ENCODE results near the gene KRTAP10-11.
"Not testable (repeated sequence)": the region's sequence is repeated elsewhere in the genome, so short reads cannot be mapped to it uniquely, and the experiment has no call there.

The KRTAP10-11 gene

DNA sequence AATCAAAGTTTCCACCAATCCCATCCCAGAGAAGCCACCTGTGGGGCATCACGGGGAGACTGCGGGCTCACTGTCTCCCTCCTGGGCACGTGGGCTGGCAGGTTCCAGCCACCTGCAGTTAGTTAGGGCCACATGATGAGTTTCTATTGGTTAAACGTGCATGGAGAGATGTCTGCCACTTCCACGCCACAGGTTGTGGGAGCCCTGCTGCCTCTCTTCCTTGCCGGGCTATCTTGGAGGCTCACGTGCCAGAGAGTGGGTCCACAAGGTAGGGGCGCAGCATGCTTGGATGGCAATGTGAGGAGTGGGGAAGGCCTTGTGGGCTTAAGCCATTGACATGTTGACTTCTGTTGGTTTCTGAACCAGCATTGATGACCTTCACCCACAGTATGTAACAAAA is 42.3 kb upstream of the KRTAP10-11 start:
- no peak overlapping the region for H2AFZ ChIP-seq (ENCODE audit: low read length)
- H3K4me3 ChIP-seq (ENCODE audit: low read depth, low read length, poor library complexity, severe bottlenecking), result no peak overlapping the region
- H3K9me3 ChIP-seq (ENCODE audit: low read length), result no peaks in the 10 kb centered on the region
- H3K9me2 ChIP-seq (ENCODE audit: low read depth, low read length), result no peaks in the 10 kb centered on the region
- H3K9ac ChIP-seq (ENCODE audit: low read length), result no peak overlapping the region
- no peak overlapping the region for H3K27ac ChIP-seq (ENCODE audit: low read depth, low read length, poor library complexity, severe bottlenecking)
- H3K4me1 ChIP-seq (ENCODE audit: insufficient read depth, low read length, severe bottlenecking), result no peaks in the 10 kb centered on the region
- H3K4me2 ChIP-seq (ENCODE audit: low read length), result no peak overlapping the region
- no peaks in the 10 kb centered on the region for H3K36me3 ChIP-seq (ENCODE audit: insufficient read depth, low read length)
- H3K27me3 ChIP-seq (ENCODE audit: insufficient read depth, low read length), result no peaks in the 10 kb centered on the region
- H3F3A ChIP-seq (ENCODE audit: insufficient read depth, low read length), result no peaks in the 10 kb centered on the region
- no peaks in the 10 kb centered on the region for H3K79me2 ChIP-seq (ENCODE audit: insufficient read depth, low read length)
- no peaks in the 10 kb centered on the region for H4K20me1 ChIP-seq (ENCODE audit: insufficient read depth, low read length)
- TF ChIP-seq, protein P1, sequence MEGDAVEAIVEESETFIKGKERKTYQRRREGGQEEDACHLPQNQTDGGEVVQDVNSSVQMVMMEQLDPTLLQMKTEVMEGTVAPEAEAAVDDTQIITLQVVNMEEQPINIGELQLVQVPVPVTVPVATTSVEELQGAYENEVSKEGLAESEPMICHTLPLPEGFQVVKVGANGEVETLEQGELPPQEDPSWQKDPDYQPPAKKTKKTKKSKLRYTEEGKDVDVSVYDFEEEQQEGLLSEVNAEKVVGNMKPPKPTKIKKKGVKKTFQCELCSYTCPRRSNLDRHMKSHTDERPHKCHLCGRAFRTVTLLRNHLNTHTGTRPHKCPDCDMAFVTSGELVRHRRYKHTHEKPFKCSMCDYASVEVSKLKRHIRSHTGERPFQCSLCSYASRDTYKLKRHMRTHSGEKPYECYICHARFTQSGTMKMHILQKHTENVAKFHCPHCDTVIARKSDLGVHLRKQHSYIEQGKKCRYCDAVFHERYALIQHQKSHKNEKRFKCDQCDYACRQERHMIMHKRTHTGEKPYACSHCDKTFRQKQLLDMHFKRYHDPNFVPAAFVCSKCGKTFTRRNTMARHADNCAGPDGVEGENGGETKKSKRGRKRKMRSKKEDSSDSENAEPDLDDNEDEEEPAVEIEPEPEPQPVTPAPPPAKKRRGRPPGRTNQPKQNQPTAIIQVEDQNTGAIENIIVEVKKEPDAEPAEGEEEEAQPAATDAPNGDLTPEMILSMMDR (IDR thresholded peaks at IDR 0.05; ENCODE audit: low read length), result no peak
- TF ChIP-seq EZH2 (IDR thresholded peaks at IDR 0.05; ENCODE audit: borderline replicate concordance, low read length), result no peak

GRCh38 chr21:44606495-44606894 is 39.7 kb upstream of the KRTAP10-11 start:
- H3K9me2 ChIP-seq (ENCODE audit: low read depth, low read length), result no peaks in the 10 kb centered on the region
- H3K4me1 ChIP-seq (ENCODE audit: insufficient read depth, low read length, severe bottlenecking), result no peaks in the 10 kb centered on the region
- no peak overlapping the region for H2AFZ ChIP-seq (ENCODE audit: low read length)
- no peaks in the 10 kb centered on the region for H3K79me2 ChIP-seq (ENCODE audit: insufficient read depth, low read length)
- H3K27ac ChIP-seq (ENCODE audit: low read depth, low read length, poor library complexity, severe bottlenecking), result no peak overlapping the region
- TF ChIP-seq EZH2 (IDR thresholded peaks at IDR 0.05; ENCODE audit: borderline replicate concordance, low read length), result no peak
- TF ChIP-seq, protein P1 (IDR thresholded peaks at IDR 0.05; ENCODE audit: low read length), result no peak
- no peaks in the 10 kb centered on the region for H3K27me3 ChIP-seq (ENCODE audit: insufficient read depth, low read length)
- H4K20me1 ChIP-seq (ENCODE audit: insufficient read depth, low read length), result no peaks in the 10 kb centered on the region
- 0 out of 2 replicates have a peak, but pooled peaks cover 2% of the 10 kb centered on the region for H3K9me3 ChIP-seq (ENCODE audit: low read length)
- no peaks in the 10 kb centered on the region for H3K36me3 ChIP-seq (ENCODE audit: insufficient read depth, low read length)
- no peak overlapping the region for H3K9ac ChIP-seq (ENCODE audit: low read length)
- no peak overlapping the region for H3K4me2 ChIP-seq (ENCODE audit: low read length)
- no peak overlapping the region for H3K4me3 ChIP-seq (ENCODE audit: low read depth, low read length, poor library complexity, severe bottlenecking)
- H3F3A ChIP-seq (ENCODE audit: insufficient read depth, low read length), result no peaks in the 10 kb centered on the region

DNA sequence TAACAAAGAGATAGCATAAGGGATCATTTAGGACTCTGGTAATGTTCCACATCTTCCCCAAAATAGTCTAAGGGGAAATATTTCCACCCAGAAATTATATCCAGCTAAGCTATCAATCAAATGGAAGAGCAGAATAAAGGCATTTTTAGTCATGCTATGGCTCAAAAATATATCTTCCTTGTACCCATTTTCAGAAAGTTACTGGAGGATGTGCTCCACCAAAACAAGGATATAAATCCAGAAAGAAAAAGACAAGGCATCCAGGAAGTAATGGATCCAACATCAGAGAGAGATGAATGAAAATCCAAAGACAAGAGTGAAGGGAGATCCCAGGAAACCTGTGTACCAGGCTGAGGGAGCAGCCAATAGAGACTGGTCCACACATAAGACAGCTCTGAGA is 37.0 kb upstream of the KRTAP10-11 start:
- Histone ChIP-seq H3K36me3 (ENCODE audit: insufficient read depth, low read length) (no peaks in the 10 kb centered on the region), H2AFZ (ENCODE audit: low read length) (no peak overlapping the region), H4K20me1 (ENCODE audit: insufficient read depth, low read length) (no peaks in the 10 kb centered on the region), H3K9me3 (ENCODE audit: low read length) (0 out of 2 replicates have a peak, but pooled peaks cover 2% of the 10 kb centered on the region), H3K79me2 (ENCODE audit: insufficient read depth, low read length) (no peaks in the 10 kb centered on the region), H3K9ac (ENCODE audit: low read length) (no peak overlapping the region), H3K4me1 (ENCODE audit: insufficient read depth, low read length, severe bottlenecking) (no peaks in the 10 kb centered on the region), H3K4me3 (ENCODE audit: low read depth, low read length, poor library complexity, severe bottlenecking) (no peak overlapping the region), H3F3A (ENCODE audit: insufficient read depth, low read length) (no peaks in the 10 kb centered on the region), H3K27me3 (ENCODE audit: insufficient read depth, low read length) (no peaks in the 10 kb centered on the region), H3K4me2 (ENCODE audit: low read length) (no peak overlapping the region), H3K9me2 (ENCODE audit: low read depth, low read length) (no peaks in the 10 kb centered on the region), H3K27ac (ENCODE audit: low read depth, low read length, poor library complexity, severe bottlenecking) (no peak overlapping the region)
- TF ChIP-seq, protein P1 (IDR thresholded peaks at IDR 0.05; ENCODE audit: low read length), result no peak
- TF ChIP-seq EZH2 (IDR thresholded peaks at IDR 0.05; ENCODE audit: borderline replicate concordance, low read length), result no peak

- not testable (repeated sequence) for H3K4me3 ChIP-seq (ENCODE audit: low read depth, low read length, poor library complexity, severe bottlenecking); H2AFZ ChIP-seq (ENCODE audit: low read length); H3K4me2 ChIP-seq (ENCODE audit: low read length); H3K27me3 ChIP-seq (ENCODE audit: insufficient read depth, low read length); H4K20me1 ChIP-seq (ENCODE audit: insufficient read depth, low read length); H3K79me2 ChIP-seq (ENCODE audit: insufficient read depth, low read length); H3K4me1 ChIP-seq (ENCODE audit: insufficient read depth, low read length, severe bottlenecking); H3K27ac ChIP-seq (ENCODE audit: low read depth, low read length, poor library complexity, severe bottlenecking); H3F3A ChIP-seq (ENCODE audit: insufficient read depth, low read length); H3K9me3 ChIP-seq (ENCODE audit: low read length); H3K36me3 ChIP-seq (ENCODE audit: insufficient read depth, low read length); H3K9me2 ChIP-seq (ENCODE audit: low read depth, low read length); H3K9ac ChIP-seq (ENCODE audit: low read length)
These were observed 35.9 kb upstream of the KRTAP10-11 start for GRCh38 chr21:44610157-44610843.

Measured in OCI-LY1 (cell line).